Smooth muscle cell of the umbilical artery (primary cell): ENCODE measurements around the gene TRPM3. TPM values are rescaled to one million over a fixed set of nuclear protein-coding genes. Genes with fewer than 3 reads are reported as not detected.

Experiments
- total RNA-seq: library from RNA; depleted of rRNA; stranded (reverse); fragments of >200 nt; gene quantifications from 2 replicates; pipeline ENCODE4 v1.2.3, GENCODE V29; 2014

The TRPM3 gene
- total RNA-seq = under 0.01 and 0.37 TPM in 2 replicates

GRCh38 chr9:71121275-71122021, at the start of gene TRPM3:
TSS of gene TRPM3 (minus strand) at chr9:71121621. CDS start at chr9:71121354, 267 bp downstream.

